Neuronal stem cell (in vitro differentiated cells): Measurements from ENCODE around the gene GDI2.
A peak's percentile ranks its signal among the peaks of the same experiment; 100 is the strongest.

ENCODE experiments used
- DNase-seq: peaks from one replicate; pipeline ENCODE4 v3.0.0-alpha.2; 2013; ENCODE audit warnings: low spot score
- H2AFZ ChIP-seq: one replicate; pipeline ENCODE4 v1.6.1; 2013; ENCODE audit warnings: mild to moderate bottlenecking, low read length, inconsistent platforms
- H2AK5ac ChIP-seq: 2 replicates; pipeline ENCODE4 v1.6.1; 2013; ENCODE audit warnings: low read depth, mild to moderate bottlenecking, inconsistent platforms, low read length, moderate library complexity, mixed read lengths
- H2BK120ac ChIP-seq: 2 replicates; pipeline ENCODE4 v1.6.1; 2013; ENCODE audit warnings: low read depth, mild to moderate bottlenecking, inconsistent platforms, low read length, moderate library complexity, mixed read lengths
- H2BK12ac ChIP-seq: one replicate; pipeline ENCODE4 v1.6.1; 2013; ENCODE audit warnings: low read length, inconsistent platforms
- H2BK15ac ChIP-seq: 2 replicates; pipeline ENCODE4 v1.6.1; 2013; ENCODE audit warnings: mild to moderate bottlenecking, low read length, inconsistent platforms, mixed read lengths
- H2BK5ac ChIP-seq: one replicate; pipeline ENCODE4 v1.6.1; 2013; ENCODE audit warnings: inconsistent platforms, mild to moderate bottlenecking, low read length, moderate library complexity
- H3K14ac ChIP-seq: one replicate; pipeline ENCODE4 v1.6.1; 2013; ENCODE audit warnings: low read length, inconsistent platforms
- H3K18ac ChIP-seq: 2 replicates; pipeline ENCODE4 v1.6.1; 2013; ENCODE audit warnings: low read length, inconsistent platforms
- H3K23ac ChIP-seq: 2 replicates; pipeline ENCODE4 v1.6.1; 2013; ENCODE audit warnings: low read depth, mild to moderate bottlenecking, mixed read lengths, low read length, inconsistent platforms; ENCODE audit not compliant: poor library complexity
- H3K27ac ChIP-seq: replicated peaks from 3 replicates; pipeline ENCODE4 v1.5.1; 2013; ENCODE audit warnings: low read length, inconsistent platforms
- H3K27me3 ChIP-seq, 3 experiments: 2 replicates each; pipeline ENCODE4 v1.6.1; 2013; ENCODE audit warnings: low read length in 3 of 3, mild to moderate bottlenecking in 2 of 3, inconsistent platforms in 1 of 3, low read depth in 1 of 3, mixed read lengths in 1 of 3, moderate library complexity in 1 of 3; ENCODE audit not compliant: control insufficient read depth in 3 of 3, insufficient read depth in 3 of 3
- H3K36me3 ChIP-seq, 2 donors: replicated peaks in 1 of 2; 2 replicates each; pipeline ENCODE4 v1.6.1; 2013; ENCODE audit warnings: low read length in 2 of 2; ENCODE audit not compliant: control insufficient read depth in 2 of 2, insufficient read depth in 2 of 2
- H3K4ac ChIP-seq: 2 replicates; pipeline ENCODE4 v1.6.1; 2013; ENCODE audit warnings: inconsistent platforms, mild to moderate bottlenecking, low read length, moderate library complexity
- H3K4me1 ChIP-seq, 2 donors: 1 replicate in 1 of 2; 2 replicates in 1 of 2; pipeline ENCODE4 v1.6.1; 2013; ENCODE audit warnings: low read length in 2 of 2, low read depth in 1 of 2; ENCODE audit not compliant: control insufficient read depth in 2 of 2, insufficient read depth in 1 of 2
- H3K4me2 ChIP-seq: one replicate; pipeline ENCODE4 v1.6.1; 2013; ENCODE audit warnings: mild to moderate bottlenecking, low read length, inconsistent platforms; ENCODE audit not compliant: insufficient read depth, poor library complexity, severe bottlenecking
- H3K4me3 ChIP-seq, 2 donors: 2 replicates each; pipeline ENCODE4 v1.5.1; 2013; ENCODE audit warnings: low read length in 2 of 2, mild to moderate bottlenecking in 2 of 2, inconsistent platforms in 1 of 2, moderate library complexity in 1 of 2
- H3K79me1 ChIP-seq: one replicate; pipeline ENCODE4 v1.6.1; 2013; ENCODE audit warnings: low read depth, mild to moderate bottlenecking, inconsistent platforms, low read length, moderate library complexity
- H3K9ac ChIP-seq: one replicate; pipeline ENCODE4 v1.6.1; 2013; ENCODE audit warnings: mild to moderate bottlenecking, low read depth, low read length, inconsistent platforms; ENCODE audit not compliant: poor library complexity
- H3K9me3 ChIP-seq, 2 donors: replicated peaks in 1 of 2; 2 replicates each; pipeline versions ENCODE3 to v1.6.1; 2013; ENCODE audit warnings: low read length in 2 of 2, mild to moderate bottlenecking in 2 of 2, inconsistent platforms in 1 of 2, low read depth in 1 of 2, mixed read lengths in 1 of 2, moderate library complexity in 1 of 2; ENCODE audit not compliant: control insufficient read depth in 2 of 2, insufficient read depth in 1 of 2
- H4K8ac ChIP-seq: one replicate; pipeline ENCODE4 v1.6.1; 2013; ENCODE audit warnings: low read depth, mild to moderate bottlenecking, inconsistent platforms, low read length, moderate library complexity
- H4K91ac ChIP-seq: one replicate; pipeline ENCODE4 v1.6.1; 2013; ENCODE audit warnings: low read length, low read depth, mild to moderate bottlenecking, inconsistent platforms; ENCODE audit not compliant: poor library complexity
- WGBS, 2 donors: extraction: QIAGEN DNeasy Blood & Tissue Kit; methylation state at CpG; one replicate each; pipeline ENCODE4 v1.1.7; 2013; ENCODE audit warnings: missing lambda C conversion rate in 2 of 2, mixed read lengths in 1 of 2; ENCODE audit not compliant: insufficient read length in 2 of 2, insufficient replicate concordance in 1 of 2; ENCODE audit errors: extremely low coverage in 2 of 2; 5-methylcytosine and 5-hydroxymethylcytosine counted together

Gene GDI2

GRCh38 chr10:5789626-5790025 is 23.6 kb downstream of the GDI2 start:
- H3K4me2 ChIP-seq = no peak overlapping the region
- H4K91ac ChIP-seq = no peak overlapping the region
- no peak overlapping the region for H2BK5ac ChIP-seq
- no peak overlapping the region for H3K4ac ChIP-seq
- no peaks in the 10 kb centered on the region for H3K4me1 ChIP-seq
- WGBS, 2 donors = no CpG with 5 or more reads among the region's 2 CpGs
- H4K8ac ChIP-seq = no peak overlapping the region
- no peak for DNase-seq
- H3K27me3 ChIP-seq = no peaks in the 10 kb centered on the region
- no peak overlapping the region for H2BK15ac ChIP-seq
- H3K14ac ChIP-seq = no peak overlapping the region
- peaks cover 24 to 98% of the 10 kb centered on the region in 2 donors for H3K36me3 ChIP-seq
- no peak overlapping the region for H3K27ac ChIP-seq
- H3K9me3 ChIP-seq = peaks cover 0 to 5% of the 10 kb centered on the region in 2 donors
- no peak overlapping the region for H2BK120ac ChIP-seq
- H3K18ac ChIP-seq = no peak overlapping the region
- no peak overlapping the region for H3K23ac ChIP-seq
- H3K4me3 ChIP-seq = no peak overlapping the region
- H3K79me1 ChIP-seq = no peaks in the 10 kb centered on the region
- no peak overlapping the region for H3K9ac ChIP-seq
- H2AK5ac ChIP-seq = no peak overlapping the region
- no peak overlapping the region for H2BK12ac ChIP-seq
- no peak overlapping the region for H2AFZ ChIP-seq

- Histone ChIP-seq H2AK5ac (no peak overlapping the region), H2AFZ (no peak overlapping the region), H3K14ac (no peak overlapping the region), H4K91ac (no peak overlapping the region), H3K4ac (no peak overlapping the region), H3K4me2 (peak overlapping the region; percentile 11), H3K27ac (no peak overlapping the region), H3K18ac (no peak overlapping the region), H2BK12ac (no peak overlapping the region), H3K27me3 (no peaks in the 10 kb centered on the region), H2BK5ac (no peak overlapping the region), H3K9me3 (peaks cover 0 to 11% of the 10 kb centered on the region in 2 donors), H3K36me3 (peaks cover 28 to 99% of the 10 kb centered on the region in 2 donors), H3K4me3 (no peak overlapping the region), H3K4me1 (no peaks in the 10 kb centered on the region), H2BK120ac (no peak overlapping the region), H3K23ac (no peak overlapping the region), H2BK15ac (no peak overlapping the region), H4K8ac (no peak overlapping the region), H3K9ac (no peak overlapping the region), H3K79me1 (no peaks in the 10 kb centered on the region)
- DNase-seq = no peak
- no CpG with 5 or more reads among the region's 5 CpGs for WGBS, 2 donors
These were observed 24.3 kb downstream of the GDI2 start for GRCh38 chr10:5788969-5789368.

GRCh38 chr10:5783300-5783699 is 29.9 kb downstream of the GDI2 start:
- H2BK120ac ChIP-seq = no peak overlapping the region
- no peak overlapping the region for H3K23ac ChIP-seq
- no peak overlapping the region for H4K8ac ChIP-seq
- no peak overlapping the region for H3K14ac ChIP-seq
- no peaks in the 10 kb centered on the region for H3K27me3 ChIP-seq
- H4K91ac ChIP-seq = no peak overlapping the region
- peaks cover 21 to 98% of the 10 kb centered on the region in 2 donors for H3K36me3 ChIP-seq
- H3K18ac ChIP-seq = no peak overlapping the region
- H2AK5ac ChIP-seq = no peak overlapping the region
- H3K4me1 ChIP-seq = no peaks in the 10 kb centered on the region
- H3K4me2 ChIP-seq = no peak overlapping the region
- H2BK12ac ChIP-seq = no peak overlapping the region
- H2BK5ac ChIP-seq = no peak overlapping the region
- H3K9ac ChIP-seq = no peak overlapping the region
- H3K4me3 ChIP-seq = no peak overlapping the region
- no peak for DNase-seq
- H3K27ac ChIP-seq = no peak overlapping the region
- no peak overlapping the region for H3K4ac ChIP-seq
- peaks cover 2% of the 10 kb centered on the region for H3K79me1 ChIP-seq
- no CpG with 5 or more reads among the region's 1 CpG for WGBS, 2 donors
- H2BK15ac ChIP-seq = no peak overlapping the region
- peaks cover 0 to 37% of the 10 kb centered on the region in 2 donors for H3K9me3 ChIP-seq
- no peak overlapping the region for H2AFZ ChIP-seq

GRCh38 chr10:5782174-5782573 is 31.1 kb downstream of the GDI2 start:
- Histone ChIP-seq H3K4me1 (no peaks in the 10 kb centered on the region), H3K4ac (no peak overlapping the region), H3K27ac (no peak overlapping the region), H3K36me3 (peaks cover 23 to 98% of the 10 kb centered on the region in 2 donors), H2BK5ac (no peak overlapping the region), H3K4me3 (no peak overlapping the region), H2BK12ac (no peak overlapping the region), H3K27me3 (no peaks in the 10 kb centered on the region), H4K91ac (no peak overlapping the region), H3K18ac (no peak overlapping the region), H2AK5ac (no peak overlapping the region), H3K23ac (no peak overlapping the region), H3K4me2 (no peak overlapping the region), H4K8ac (no peak overlapping the region), H3K79me1 (peaks cover 2% of the 10 kb centered on the region), H2BK15ac (no peak overlapping the region), H3K14ac (no peak overlapping the region), H2AFZ (no peak overlapping the region), H2BK120ac (no peak overlapping the region), H3K9me3 (peaks cover 0 to 40% of the 10 kb centered on the region in 2 donors), H3K9ac (no peak overlapping the region)
- no CpG with 5 or more reads among the region's 1 CpG for WGBS, 2 donors
- no peak for DNase-seq
